PC-9 (cell line): ENCODE measurements around the gene EVI5L. TPM values are rescaled to one million over a fixed set of nuclear protein-coding genes. Genes with fewer than 3 reads are reported as not detected.

Experiments used
- BruUV-seq: library from RNA; stranded (reverse); fragments of 400-500 nt; replicated peaks from 2 replicates; lab custom pipeline; 2021; lab: Mats Ljungman, UMichigan
- CTCF ChIA-PET: fragments of 300-600 bp; sonication (Branson Sonifier 250); formaldehyde crosslinking; loops from one replicate; lab custom pipeline; 2022; ENCODE audit warnings: antibody characterized with exemption; lab: Charles Lee
- POLR2A ChIA-PET: fragments of 300-600 bp; sonication (Branson Sonifier 250); formaldehyde crosslinking; loops from one replicate; lab custom pipeline; 2022; ENCODE audit warnings: antibody characterized with exemption; ENCODE audit not compliant: unreplicated experiment; lab: Charles Lee
- DNase-seq, 2 experiments: peaks; one replicate each; pipeline versions ENCODE4 v3.0.0 to v3.0.0-alpha.2; 2015 to 2022; ENCODE audit warnings: mixed read lengths in 1 of 2
- H2AFZ ChIP-seq: fragments of 200-600 bp; sonication (generic); 2 replicates; pipeline ENCODE4 v1.8.1; 2017; ENCODE audit warnings: antibody characterized with exemption
- H3F3A ChIP-seq: fragments of 200-600 bp; sonication (generic); 2 replicates; pipeline ENCODE4 v1.8.1; 2017; ENCODE audit warnings: antibody characterized with exemption, mild to moderate bottlenecking, low read depth; ENCODE audit not compliant: insufficient read depth
- H3K27ac ChIP-seq: fragments of 200-600 bp; sonication (generic); 2 replicates; pipeline ENCODE4 v1.6.1; 2016; ENCODE audit warnings: mixed run types
- H3K27me3 ChIP-seq: fragments of 200-600 bp; sonication (generic); 2 replicates; pipeline ENCODE4 v1.6.1; 2016; ENCODE audit warnings: low read depth, mixed run types; ENCODE audit not compliant: insufficient read depth
- H3K36me3 ChIP-seq: fragments of 200-600 bp; sonication (generic); 2 replicates; pipeline ENCODE4 v1.6.1; 2016; ENCODE audit warnings: low read depth, mixed run types
- H3K4me1 ChIP-seq: fragments of 200-600 bp; sonication (generic); replicated peaks from 2 replicates; pipeline ENCODE4 v1.6.1; 2016; ENCODE audit warnings: mixed run types; ENCODE audit not compliant: insufficient read depth
- H3K4me2 ChIP-seq: fragments of 200-600 bp; sonication (generic); 2 replicates; pipeline ENCODE4 v1.6.1; 2017; ENCODE audit warnings: mixed run types
- H3K4me3 ChIP-seq: fragments of 200-600 bp; sonication (generic); 2 replicates; pipeline ENCODE4 v1.6.1; 2016; ENCODE audit warnings: mixed run types
- H3K79me2 ChIP-seq: fragments of 200-600 bp; sonication (generic); 2 replicates; pipeline ENCODE4 v1.6.1; 2017; ENCODE audit warnings: low read depth, mixed run types
- H3K9me2 ChIP-seq: fragments of 200-600 bp; sonication (generic); 2 replicates; pipeline ENCODE4 v1.8.1; 2017; ENCODE audit warnings: mild to moderate bottlenecking; ENCODE audit not compliant: insufficient read depth
- H3K9me3 ChIP-seq: fragments of 200-600 bp; sonication (generic); 2 replicates; pipeline ENCODE4 v1.8.1; 2016; ENCODE audit warnings: low read depth; ENCODE audit not compliant: insufficient read depth
- H4K20me1 ChIP-seq: fragments of 200-600 bp; sonication (generic); 2 replicates; pipeline ENCODE4 v1.8.1; 2017; ENCODE audit not compliant: insufficient read depth
- EZH2 ChIP-seq: fragments of 200-600 bp; sonication (generic); IDR thresholded peaks from 2 replicates; pipeline ENCODE4 v1.8.0; 2017; ENCODE audit warnings: antibody characterized with exemption, low read depth
- intact Hi-C: fragments of 100-400 bp; cut with micrococcal nuclease; formaldehyde crosslinking; loops from one replicate; pipeline ENCODE4 v1.10.0; 2022; ENCODE audit not compliant: unreplicated experiment
- total RNA-seq: library from RNA; stranded (reverse); gene quantifications from 2 replicates; pipeline ENCODE4 v1.2.3, GENCODE V29; 2021
- TF ChIP-seq, protein P1 (sequence below): fragments of 200-600 bp; sonication (generic); conservative IDR thresholded peaks from 2 replicates; pipeline ENCODE4 v1.6.1; 2017; ENCODE audit warnings: mixed run types, antibody characterized with exemption, mild to moderate bottlenecking, moderate library complexity

Gene EVI5L
- total RNA-seq, 1 experiment from 2014 or later: 19.2 TPM

DNA sequence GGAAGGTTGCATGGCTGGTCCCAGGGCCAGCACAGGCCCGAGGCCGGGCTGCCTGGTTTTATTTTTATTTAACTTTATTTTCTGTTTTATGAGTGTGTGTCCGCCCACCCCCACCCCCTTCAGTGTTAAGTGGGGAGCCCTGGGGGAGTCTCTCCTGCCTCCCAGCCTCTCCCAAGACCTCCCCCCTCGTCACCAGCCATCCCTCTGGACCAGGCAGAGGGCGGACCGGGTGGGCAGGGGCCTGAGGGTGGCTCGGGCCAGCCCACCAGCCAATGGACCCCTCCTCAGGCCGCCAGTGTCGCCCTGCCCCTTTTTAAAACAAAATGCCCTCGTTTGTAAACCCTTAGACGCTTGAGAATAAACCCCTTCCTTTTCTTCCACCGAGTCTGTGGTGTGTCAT, 84.1 kb downstream of the EVI5L start:
- Histone ChIP-seq H3K27ac (no peak overlapping the region), H4K20me1 (peaks cover 25% of the 10 kb centered on the region), H3F3A (peaks cover 22% of the 10 kb centered on the region; the same call in 1 of the 2 replicates), H3K9me3 (no peaks in the 10 kb centered on the region), H2AFZ (no peak overlapping the region), H3K4me1 (peaks cover 5% of the 10 kb centered on the region), H3K9me2 (no peaks in the 10 kb centered on the region), H3K36me3 (0 out of 2 replicates have a peak, but pooled peaks cover 7% of the 10 kb centered on the region), H3K4me2 (no peak overlapping the region), H3K4me3 (no peak overlapping the region), H3K79me2 (no peaks in the 10 kb centered on the region; the same call in 1 of the 2 replicates), H3K27me3 (peaks cover 19% of the 10 kb centered on the region)
- ChIA-PET POLR2A (interaction anchor here (0.6 kb wide), 1 partner anchor 15 kb away, joined by 3 read pairs; no protein-coding TSS in a partner anchor), CTCF (no interaction called here)
- TF ChIP-seq, protein P1, sequence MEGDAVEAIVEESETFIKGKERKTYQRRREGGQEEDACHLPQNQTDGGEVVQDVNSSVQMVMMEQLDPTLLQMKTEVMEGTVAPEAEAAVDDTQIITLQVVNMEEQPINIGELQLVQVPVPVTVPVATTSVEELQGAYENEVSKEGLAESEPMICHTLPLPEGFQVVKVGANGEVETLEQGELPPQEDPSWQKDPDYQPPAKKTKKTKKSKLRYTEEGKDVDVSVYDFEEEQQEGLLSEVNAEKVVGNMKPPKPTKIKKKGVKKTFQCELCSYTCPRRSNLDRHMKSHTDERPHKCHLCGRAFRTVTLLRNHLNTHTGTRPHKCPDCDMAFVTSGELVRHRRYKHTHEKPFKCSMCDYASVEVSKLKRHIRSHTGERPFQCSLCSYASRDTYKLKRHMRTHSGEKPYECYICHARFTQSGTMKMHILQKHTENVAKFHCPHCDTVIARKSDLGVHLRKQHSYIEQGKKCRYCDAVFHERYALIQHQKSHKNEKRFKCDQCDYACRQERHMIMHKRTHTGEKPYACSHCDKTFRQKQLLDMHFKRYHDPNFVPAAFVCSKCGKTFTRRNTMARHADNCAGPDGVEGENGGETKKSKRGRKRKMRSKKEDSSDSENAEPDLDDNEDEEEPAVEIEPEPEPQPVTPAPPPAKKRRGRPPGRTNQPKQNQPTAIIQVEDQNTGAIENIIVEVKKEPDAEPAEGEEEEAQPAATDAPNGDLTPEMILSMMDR: no peak
- TF ChIP-seq EZH2: no peak
- BruUV-seq: no TSS peak
- intact Hi-C loops: no loop called here
- DNase-seq: no peak

Other genes starting within 250 kb of the EVI5L start
- gene CAMSAP3, start 234.4 kb upstream of the EVI5L start, total RNA-seq: 25.9 and 27.8 TPM in 2 replicates
- gene XAB2, start 200.7 kb upstream of the EVI5L start, total RNA-seq: 44.9 and 51.3 TPM in 2 replicates
- gene PET100, start 200.4 kb upstream of the EVI5L start, total RNA-seq: 149 and 222 TPM in 2 replicates
- 0.92 and 1.0 TPM in 2 replicates for gene PCP2, start 196.5 kb upstream of the EVI5L start, total RNA-seq
- gene STXBP2, start 193.1 kb upstream of the EVI5L start, total RNA-seq: 148 and 201 TPM in 2 replicates
- not detected in 2 replicates for gene RETN, start 161.2 kb upstream of the EVI5L start, total RNA-seq
- gene MCEMP1, start 153.1 kb upstream of the EVI5L start, total RNA-seq: not detected in 2 replicates
- gene TRAPPC5, start 149.4 kb upstream of the EVI5L start, total RNA-seq: 81.2 and 103 TPM in 2 replicates
- gene FCER2, start 128.1 kb upstream of the EVI5L start, total RNA-seq: not detected in 2 replicates
- gene CLEC4G, start 98.1 kb upstream of the EVI5L start, total RNA-seq: not detected in 2 replicates
- not detected in 2 replicates for gene CD209, start 82.7 kb upstream of the EVI5L start, total RNA-seq
- gene CLEC4M, start 67.0 kb upstream of the EVI5L start, total RNA-seq: not detected in 2 replicates
- gene PRR36, start 44.2 kb downstream of the EVI5L start, total RNA-seq: 12.9 and 20.3 TPM in 2 replicates
- 24.1 and 24.4 TPM in 2 replicates for gene LRRC8E, start 58.3 kb downstream of the EVI5L start, total RNA-seq
- gene MAP2K7, start 73.7 kb downstream of the EVI5L start, total RNA-seq: 52.4 and 54.0 TPM in 2 replicates
- gene TGFBR3L, start 84.6 kb downstream of the EVI5L start, total RNA-seq: 2.0 and 2.3 TPM in 2 replicates
- gene SNAPC2, start 90.1 kb downstream of the EVI5L start, total RNA-seq: 37.5 and 42.1 TPM in 2 replicates
- 54.5 and 71.2 TPM in 2 replicates for gene CTXN1, start 95.9 kb downstream of the EVI5L start, total RNA-seq
- gene TIMM44, start 113.4 kb downstream of the EVI5L start, total RNA-seq: 72.8 and 74.6 TPM in 2 replicates
- 101 and 108 TPM in 2 replicates for gene ELAVL1, start 175.4 kb downstream of the EVI5L start, total RNA-seq
- not detected in 2 replicates for gene CCL25, start 222.5 kb downstream of the EVI5L start, total RNA-seq